ENCODE results near the gene HOXA7.

The HOXA7 gene

DNA sequence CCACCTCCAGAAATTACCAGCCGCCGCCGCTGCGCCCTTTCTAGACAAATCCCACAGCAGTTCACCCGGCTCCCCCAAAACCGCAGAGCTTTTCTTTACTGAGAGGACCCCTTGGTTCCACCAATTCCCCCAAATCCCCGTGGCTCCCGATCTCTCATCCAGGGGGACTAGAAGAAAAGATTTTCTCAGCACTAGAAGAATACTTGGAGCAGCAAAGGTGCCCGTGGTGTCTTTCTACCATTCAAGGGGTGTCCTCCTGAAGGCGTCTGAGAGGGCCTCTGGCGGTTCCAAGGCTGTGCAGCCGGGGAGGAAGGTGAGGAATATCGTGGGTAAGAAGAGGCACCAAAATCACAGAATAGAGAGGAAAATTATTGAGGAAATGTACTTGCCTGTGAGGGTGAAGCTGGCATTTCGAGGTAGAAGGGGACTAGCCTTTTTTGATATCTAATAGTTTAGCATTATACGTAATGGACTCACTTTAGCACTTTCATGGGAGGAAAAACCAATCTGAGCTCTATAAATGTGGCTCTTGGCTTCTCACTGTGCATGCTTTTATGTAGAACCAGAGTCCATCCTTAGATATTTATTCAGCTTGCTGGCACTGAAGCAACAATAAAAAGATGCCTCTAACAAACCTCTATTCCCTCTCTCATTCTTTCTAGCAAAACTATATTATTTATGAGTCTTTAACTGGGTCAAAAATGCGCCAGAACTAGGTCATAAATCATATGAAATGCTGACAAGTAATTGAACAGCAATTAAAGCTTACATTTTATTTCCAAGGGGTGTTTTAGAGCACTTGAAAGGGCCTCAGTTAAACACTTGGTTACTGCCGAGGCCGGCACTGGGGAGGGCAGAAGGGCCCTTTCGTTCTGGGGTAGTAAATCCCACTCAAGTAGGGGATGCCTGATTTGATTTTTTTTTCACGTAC lies 40.2 kb downstream of the HOXA7 start:
- DNase-seq, result no peak

DNA sequence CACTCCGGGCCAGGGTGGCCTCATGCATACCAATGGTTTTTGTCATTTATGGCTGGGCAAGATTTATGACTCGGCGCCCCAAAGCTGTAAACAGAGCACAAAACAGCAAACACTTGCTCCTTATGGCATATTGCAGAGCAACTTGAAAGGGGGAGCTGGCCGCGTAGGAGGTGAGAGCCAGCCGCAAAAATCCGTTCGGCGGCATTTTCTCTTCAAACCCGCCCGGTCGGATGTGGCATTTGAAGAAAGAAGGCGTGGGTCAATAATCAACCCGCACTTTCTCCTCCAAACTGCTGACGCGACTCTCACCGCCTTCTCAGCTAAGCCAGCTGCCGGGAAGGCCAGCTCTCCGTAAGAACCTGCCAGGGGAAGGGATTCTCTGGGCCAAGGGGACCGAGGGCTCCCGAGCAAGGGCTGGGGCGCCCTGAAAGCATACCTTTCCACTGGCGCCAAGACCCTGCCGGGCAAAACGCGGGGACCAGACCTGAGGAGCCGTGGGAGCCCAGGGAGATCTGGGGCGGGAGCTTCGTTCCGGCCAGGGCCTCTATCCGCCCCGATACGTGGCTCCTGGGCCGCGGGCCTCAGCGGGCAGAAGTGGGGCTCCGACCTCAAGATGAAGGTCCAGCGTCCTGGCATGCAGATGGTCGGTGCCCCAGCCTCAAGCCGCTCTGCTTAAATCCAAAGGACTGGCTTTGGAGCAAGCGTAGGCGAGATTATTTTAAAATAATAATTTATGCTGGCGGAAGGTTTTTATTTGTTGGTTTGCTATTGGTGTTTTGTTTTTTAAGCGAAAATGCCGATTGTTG lies 41.1 kb downstream of the HOXA7 start:
- no peak for DNase-seq

DNA sequence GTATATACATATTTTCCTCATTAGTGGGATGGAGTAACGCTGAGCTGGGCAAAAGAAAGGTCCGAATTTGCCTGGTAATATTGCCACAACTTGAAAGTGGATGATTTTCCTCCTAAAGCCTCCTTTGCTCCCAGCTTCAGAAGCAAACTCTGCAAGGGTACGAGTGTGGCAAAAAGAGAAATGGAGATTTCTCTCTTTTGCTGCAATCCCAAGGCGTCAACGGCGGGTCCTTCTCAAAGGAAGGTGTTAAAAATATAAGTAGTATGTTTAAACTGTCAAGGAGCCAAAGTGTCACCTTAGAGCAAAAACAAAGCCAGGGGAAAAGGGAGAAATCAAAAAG lies 41.6 kb downstream of the HOXA7 start:
- no peak for DNase-seq

DNA sequence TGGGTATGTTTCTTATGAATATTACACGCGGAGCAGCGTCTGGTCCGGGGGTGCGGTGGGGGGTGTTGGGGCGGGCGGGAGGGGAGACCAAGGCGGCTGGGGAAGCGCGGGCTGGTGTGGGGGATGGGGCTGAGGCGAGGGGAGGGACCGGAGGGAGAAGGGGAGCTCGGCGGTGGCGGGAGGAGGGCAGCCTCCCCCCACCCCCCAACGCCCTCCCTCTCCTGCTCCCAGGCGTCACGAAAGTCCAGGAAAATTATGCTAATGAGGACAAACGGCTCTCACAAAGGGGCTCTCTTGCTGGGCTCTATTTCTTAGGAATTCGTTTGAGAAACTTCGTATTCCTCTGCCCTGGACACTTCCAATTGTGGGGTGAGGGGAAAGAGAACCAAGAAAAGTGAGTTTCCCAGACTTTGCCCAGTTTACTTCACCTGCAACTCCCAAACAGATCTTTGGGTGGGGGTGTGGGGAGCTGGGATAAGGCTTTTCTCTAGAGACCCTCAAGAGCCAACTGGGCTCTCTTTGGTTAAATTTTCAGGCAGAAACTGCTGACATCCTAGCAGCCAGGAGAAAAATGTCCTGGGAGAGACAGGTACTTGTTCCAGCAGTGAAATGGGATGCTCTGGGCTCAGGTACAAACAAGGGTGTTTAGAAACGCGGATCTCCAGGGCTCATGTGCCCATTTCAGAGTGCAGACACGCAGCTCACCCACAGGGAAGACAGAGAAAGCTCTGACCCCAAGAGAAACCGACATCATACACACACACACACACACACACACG lies 42.3 kb downstream of the HOXA7 start:
- DNase-seq, result no peak

DNA sequence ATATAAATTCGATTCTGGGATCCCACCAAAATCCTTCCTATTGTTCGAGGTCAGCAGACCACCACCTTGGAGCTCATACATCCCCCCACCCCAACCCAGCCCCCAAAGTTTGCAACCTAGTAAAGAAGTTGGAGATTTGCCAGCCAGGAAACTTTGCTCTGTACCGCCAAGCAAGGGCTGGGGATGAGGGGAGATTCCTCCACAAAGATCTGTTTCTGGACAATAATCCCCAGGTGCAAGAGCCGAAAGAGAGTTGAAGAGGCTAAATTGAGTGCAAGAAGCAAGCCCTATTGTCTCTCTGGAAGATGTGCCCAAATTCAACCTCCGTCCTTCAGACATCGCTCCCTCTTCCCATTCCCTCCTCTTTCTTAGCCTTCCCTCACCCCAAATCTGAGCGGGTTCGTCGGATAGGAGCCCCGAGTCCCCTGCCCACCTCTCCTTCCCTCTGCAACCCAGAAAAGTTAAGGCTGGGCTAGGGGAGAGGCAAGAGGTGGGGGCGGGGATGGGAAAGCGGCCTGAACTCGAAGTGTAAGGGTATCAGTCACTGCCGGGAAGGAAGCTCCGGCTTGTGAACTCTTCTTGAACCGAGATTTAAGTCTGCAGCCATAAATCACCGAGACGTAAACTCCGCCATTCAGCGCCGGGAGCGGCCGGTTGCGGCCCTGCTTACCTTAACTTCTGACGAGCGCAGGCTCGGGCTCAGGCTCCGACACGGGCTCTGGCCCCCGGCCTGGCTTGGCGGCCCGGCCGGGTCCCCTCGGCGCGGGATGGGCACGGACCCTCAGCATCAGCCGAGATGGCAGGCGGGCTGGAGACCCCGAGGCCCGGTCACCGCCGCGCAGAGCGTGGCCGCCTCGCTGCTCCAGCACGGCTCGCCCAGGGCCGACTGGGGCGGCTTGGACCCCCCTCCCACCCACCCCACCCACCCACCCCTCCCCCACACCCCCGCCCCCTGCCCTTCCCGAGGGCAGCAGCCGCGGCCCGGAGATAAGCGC lies 43.2 kb downstream of the HOXA7 start:
- DNase-seq, result no peak

DNA sequence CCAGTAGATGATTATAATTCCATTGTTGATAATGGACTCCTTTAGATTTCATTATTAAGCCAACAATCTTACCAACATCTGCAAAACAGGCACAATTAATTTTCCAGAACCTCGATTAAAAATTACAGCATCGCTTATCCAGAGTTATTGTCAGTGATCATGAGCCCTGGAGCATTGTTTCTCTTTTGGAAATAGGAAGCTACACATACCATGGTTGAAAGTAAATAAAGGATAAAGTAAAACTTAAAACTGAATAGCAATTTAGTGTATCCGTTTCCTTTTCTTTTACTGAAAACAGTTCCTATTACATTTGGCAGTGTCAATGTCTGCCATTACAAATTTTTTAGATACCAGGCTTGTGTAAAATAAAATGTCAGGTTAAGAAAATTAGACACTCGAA lies 44.1 kb downstream of the HOXA7 start:
- DNase-seq, result no peak

DNA sequence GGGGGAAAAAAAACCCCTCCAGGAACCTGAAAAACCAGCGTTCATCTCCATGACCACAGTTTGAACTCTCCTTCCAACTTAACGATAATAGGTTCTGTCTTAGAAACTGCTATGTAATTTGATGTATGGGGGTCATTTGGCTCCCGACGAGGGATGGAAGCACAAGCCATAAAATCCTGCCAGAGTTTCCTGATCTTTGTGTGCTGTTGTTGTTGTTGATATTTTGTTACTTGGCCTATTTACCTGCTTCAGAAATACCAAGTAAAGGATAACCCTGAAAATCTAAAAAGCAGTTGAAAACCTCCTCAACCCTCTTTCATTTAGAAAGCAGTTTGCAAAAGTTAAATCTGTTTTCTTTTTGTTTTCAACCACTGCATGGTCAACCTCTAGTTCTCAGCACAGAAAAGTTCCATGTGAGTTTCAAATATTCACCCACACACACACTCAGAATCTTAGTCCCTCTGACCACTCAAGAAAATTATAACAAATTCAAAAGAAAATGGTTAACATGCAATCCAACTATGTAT lies 44.7 kb downstream of the HOXA7 start:
- no peak for DNase-seq

DNA sequence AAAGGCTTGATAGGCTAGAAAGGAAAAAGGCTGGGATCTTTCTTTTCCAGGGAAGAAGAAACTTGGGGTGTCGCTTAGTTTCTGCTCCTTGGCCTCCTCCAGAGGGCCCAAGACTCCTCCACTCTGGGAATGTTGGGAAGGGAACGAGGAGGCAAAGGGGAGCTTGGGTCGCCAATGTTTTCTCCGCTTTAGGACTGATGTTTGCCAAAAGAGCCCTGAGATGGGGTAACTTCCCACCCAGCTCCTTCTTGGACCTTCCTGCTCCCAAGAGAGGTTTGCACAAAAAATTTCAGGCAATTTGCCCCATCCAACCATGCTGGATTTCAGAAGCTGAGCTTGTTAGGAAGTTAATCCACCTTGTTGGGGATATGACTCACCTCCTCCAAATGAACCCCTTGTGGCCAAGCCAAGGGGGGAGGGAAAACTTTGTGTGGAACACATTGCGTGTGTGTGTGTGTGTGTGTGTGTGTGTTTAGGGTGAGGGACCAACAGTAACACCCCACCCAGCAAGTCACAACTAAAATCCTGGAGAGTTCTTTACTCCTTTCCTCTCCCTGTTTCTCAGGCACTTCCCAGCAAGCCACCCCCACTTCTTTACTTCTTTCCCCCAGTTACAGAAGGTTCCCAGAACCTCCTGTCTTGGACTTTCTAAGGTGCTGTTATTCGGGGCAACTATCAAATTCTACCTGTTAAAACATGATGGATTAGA lies 45.3 kb downstream of the HOXA7 start:
- no peak for DNase-seq

DNA sequence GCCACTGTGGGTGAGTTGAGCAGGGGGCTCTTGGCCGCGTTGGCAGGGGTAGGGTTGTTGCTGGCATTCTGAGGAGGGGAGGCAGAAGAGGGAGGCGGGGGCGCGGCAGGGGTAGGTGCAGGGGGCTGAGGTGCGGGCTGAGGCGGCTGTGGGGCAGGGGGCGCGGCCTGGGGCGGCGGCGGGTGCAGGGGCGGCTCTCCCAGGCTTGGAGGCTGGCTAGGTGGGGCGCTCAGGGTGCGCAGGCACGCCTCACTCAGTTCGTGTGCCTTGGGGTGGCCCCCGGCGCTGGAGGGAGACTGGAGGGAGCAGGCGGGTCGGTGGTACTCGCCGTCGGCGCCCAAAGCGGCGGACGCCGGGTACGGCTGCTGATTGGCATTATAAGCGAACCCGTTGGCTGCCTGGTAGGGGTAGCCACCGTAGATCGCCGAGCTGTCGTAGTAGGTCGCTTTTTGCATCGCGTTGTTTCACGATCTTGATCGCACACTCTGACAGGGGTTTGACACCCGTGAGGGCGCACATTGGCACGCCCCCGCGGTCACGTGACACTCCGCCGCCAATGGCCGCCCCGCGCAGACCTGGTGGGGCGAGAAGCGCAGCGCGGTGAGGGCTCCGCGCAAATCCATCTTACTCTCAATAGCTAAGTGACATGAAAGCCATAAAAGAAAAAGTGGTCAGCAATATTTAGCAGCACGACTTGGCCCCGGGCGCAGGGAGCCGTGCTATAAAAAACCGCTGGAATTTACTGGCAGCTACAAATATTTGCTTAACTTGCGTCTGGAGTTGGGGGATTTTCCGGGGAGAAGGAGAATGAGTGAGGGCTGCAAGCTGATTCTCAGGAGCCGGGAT lies 46.1 kb downstream of the HOXA7 start:
- DNase-seq, result no peak

DNA sequence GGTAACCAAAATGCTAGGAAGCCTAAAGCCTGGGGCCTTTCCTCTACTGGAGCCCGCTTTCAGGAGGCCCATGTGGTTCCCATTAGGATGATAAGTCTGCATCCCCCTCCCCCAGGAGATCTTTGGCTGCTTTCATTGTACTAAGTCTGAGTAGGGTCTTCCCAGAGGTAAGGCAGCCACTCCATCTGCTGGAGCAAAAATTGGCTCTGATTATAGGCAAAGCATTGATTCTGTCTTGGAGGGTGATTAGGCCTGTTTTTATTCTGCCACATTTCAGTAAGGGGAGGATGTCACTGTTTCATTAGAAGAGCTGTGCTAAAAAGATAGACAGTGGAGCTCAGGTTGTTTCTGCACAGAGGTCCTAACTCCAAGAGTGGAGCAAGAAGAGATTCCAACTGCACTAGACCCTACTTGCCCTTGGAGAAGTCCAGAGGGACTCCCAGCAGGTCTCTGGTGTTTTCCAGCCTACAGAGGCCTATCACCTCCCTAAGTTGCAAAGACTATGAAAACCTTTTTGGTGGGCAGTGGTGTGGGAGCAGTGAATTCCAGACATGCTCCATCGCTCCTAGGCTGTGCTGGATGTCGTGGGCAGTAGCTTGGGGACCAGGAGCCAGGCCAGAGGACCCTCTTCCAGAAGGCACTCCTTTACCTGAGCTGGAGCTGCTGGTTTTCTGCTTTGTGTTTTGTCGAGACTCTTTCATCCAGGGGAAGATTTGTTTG lies 46.8 kb downstream of the HOXA7 start:
- no peak for DNase-seq

DNA sequence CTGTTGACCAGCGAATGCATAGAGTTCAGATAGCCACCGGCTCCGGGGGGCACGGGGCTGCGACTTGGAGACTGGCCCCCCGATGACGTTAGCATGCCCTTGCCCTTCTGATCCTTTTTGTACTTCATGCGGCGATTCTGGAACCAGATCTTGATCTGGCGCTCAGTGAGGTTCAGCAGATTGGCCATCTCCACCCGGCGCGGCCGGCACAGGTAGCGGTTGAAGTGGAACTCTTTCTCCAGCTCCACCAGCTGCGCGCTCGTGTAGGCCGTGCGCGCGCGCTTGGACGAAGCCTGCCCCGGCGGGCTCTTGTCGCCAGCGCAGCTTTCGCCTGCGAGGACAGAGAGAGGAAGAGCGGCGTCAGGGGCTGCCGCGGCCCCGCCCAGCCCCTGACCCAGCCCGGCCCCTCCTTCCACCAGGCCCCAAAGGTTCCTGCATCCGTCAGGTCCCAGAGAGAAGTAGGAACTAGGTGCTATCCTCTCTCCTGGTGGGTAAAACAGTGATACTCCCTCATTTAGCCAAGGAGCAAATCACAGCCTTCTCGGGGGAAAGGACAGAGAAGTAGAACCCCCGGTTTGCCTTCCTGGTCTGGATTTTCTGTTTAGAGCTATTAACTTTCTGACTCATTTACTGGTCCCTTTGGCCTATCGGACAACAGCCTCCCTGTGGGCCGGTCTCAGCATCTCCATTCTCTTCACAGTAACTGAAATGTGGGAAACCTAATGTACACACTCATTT lies 47.9 kb downstream of the HOXA7 start:
- DNase-seq, result peak; percentile 72

DNA sequence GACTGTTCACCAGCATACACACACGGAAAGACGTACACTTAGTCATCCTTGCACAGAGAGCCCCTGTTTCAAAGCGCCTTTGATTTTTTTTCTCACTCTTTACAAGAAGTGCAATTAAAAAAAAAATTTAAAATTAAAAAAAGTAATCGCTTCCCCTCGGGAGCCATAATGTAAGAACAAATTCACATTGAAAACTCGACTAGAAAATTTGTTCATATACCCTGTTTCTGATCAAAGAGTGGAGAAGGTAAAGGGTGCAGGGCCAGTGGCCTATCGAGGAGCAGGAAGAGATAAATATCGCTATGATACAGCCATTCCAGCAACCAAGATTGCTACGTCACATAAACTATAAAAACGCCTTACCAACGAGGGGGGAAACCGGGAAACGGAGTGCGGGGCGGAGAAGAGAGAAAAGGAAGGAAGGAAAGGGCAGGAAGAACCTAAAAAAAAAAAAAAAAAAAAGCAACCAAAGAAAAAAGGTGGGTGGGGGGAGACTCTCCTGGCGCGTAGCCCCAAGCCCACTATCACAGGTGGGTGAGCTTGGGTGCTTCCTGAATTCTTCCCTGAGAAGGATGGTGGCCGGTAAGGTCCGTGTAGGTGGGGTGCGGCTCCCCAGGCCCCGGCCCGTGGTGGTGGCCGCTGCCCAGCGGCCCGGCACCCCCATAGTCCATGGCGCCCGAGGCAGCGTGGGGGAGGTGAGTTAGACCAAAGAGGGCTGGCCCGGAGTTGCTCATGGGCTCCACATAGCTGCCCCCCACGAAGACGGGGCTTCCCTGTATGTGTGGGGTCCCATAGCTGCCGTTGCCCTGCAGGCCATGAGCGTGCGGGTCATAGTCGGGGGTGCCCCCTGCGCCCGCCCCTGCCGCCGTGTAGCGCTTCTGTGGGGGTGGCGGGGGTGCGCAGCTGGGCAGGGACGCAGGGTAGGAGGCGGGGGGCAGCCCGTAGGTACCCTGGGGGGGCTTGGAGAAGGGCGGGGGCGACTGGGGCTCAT lies 48.8 kb downstream of the HOXA7 start:
- DNase-seq, result no peak

DNA sequence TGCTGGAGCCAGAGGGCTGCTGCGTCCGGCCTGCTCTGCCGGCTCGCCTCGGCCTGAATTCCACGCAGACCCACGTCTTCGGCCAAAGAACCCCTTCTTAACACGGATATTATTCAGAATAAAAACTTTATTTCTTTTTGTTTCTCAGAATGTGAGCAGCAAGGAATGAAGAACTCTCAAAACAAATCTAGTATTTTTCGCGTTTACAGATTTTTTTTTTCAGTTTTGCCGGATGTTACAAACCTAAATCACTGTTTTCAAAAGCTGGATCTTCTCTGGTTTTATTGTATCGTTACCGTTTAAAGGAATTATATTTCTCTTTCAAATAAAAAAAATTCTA lies 49.6 kb downstream of the HOXA7 start:
- no peak for DNase-seq

DNA sequence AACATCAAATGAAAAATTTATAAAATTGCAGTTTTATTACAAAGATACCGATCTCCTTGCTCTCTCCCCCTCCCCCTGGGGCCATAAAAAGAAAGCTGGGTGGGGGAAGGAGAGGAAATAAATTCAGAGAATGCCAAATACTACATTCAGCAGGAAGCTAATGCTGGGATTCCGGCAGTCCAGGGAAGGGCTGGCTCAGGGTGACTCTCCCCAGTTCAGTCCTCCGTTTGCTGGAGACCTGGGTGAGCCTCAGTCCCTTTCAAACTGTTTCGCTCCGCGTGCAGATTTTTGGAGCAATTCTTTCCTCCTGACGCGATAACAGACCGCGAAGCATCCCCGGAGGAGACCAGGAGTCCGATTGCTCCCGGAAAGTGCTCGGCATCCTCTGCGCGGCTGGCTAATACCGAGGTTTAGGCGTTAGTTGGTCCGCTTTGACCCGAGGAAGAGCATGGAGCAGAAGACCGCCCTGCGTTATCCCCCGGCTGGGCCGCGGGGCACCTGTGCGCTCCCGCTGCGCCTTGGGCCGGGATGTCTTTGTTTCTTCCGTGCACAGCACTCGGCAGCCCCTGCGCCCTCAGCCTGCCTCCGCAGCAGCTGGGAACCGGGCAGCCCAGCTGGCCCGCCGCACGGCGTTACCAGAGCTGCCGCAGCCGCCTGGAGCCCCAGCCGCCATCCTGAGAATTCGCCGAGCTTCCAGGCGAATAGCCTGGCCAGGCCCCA lies 50.1 kb downstream of the HOXA7 start:
- DNase-seq, result no peak

DNA sequence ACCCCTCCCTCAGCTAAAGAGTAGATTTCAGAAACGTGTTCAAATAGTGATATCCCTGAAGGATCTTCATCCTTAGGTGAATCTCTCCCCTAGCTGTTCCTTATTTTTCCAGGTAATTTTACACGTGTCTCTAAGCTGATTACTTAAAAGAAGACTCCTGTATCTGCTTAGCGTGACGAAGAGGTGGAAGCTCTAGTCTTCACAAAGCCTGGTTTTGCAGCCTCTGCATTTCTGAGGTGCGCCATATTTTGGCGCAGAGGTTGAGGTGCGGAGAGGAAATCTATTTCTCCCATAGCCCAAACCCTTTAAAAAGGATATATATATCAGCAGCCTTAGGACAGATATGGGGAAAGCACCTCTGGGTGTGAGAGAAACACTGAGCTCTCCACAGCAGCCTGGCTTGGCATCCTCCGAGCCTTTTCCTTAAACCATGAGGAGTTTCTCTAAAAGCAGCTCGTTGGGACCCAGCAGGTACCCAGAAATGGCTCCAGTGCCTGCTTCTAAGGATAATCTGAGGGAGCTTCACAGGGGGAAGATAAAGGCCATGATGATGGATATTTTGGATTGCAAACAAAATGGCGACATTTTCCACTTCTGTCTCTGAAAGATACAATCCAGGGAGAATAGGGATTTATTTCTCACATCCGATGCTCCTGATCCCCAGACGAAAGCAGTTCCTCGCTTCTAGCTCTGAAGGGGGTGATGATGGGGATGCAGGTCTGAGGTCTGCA lies 51.0 kb downstream of the HOXA7 start:
- DNase-seq, result no peak

Measured in NCI-H510A (cell line).